ENCODE measurements around the gene WDFY4.

Gene WDFY4

GRCh38 chr10:48944171-48944570 is 259.5 kb downstream of the WDFY4 start:
- H3K79me1 ChIP-seq (ENCODE audit: low read length): no peaks in the 10 kb centered on the region
- H3K4me3 ChIP-seq (ENCODE audit: low read depth, low read length): no peak overlapping the region
- no peak overlapping the region for H3K4me2 ChIP-seq (ENCODE audit: low read length)
- no peak overlapping the region for H3K27ac ChIP-seq (ENCODE audit: low read depth, low read length)
- WGBS (ENCODE audit: extremely low coverage, insufficient coverage, insufficient read length): no CpG with 5 or more reads among the region's 3 CpGs
- H2BK12ac ChIP-seq (ENCODE audit: low read length): no peak overlapping the region
- DNase-seq: no peak
- no peak overlapping the region for H3K4ac ChIP-seq (ENCODE audit: low read depth, low read length)
- no peak overlapping the region for H2AK5ac ChIP-seq (ENCODE audit: low read length)
- H3K9ac ChIP-seq (ENCODE audit: low read length): no peak overlapping the region
- no peaks in the 10 kb centered on the region for H3K79me2 ChIP-seq (ENCODE audit: control insufficient read depth, insufficient read depth, low read length, poor library complexity)
- no peak overlapping the region for H4K8ac ChIP-seq (ENCODE audit: low read depth, low read length)
- H3K36me3 ChIP-seq (ENCODE audit: control insufficient read depth in 1 of 2, insufficient read depth in 2 of 2, low read length in 2 of 2): no peaks in the 10 kb centered on the region
- no peak overlapping the region for H2BK120ac ChIP-seq (ENCODE audit: insufficient read depth, low read length, poor library complexity)
- no peaks in the 10 kb centered on the region for H3K9me3 ChIP-seq (ENCODE audit: insufficient read depth, low read depth, low read length)
- H3K23ac ChIP-seq (ENCODE audit: low read length): no peak overlapping the region
- no peaks in the 10 kb centered on the region for H3K27me3 ChIP-seq (ENCODE audit: insufficient read depth, low read length)
- no peaks in the 10 kb centered on the region for H3K4me1 ChIP-seq (ENCODE audit: control insufficient read depth in 1 of 2, insufficient read depth in 2 of 2, low read length in 2 of 2)
- H3K14ac ChIP-seq (ENCODE audit: low read length): no peak overlapping the region
- no peak overlapping the region for H4K12ac ChIP-seq (ENCODE audit: low read depth, low read length)
- no peak overlapping the region for H3K18ac ChIP-seq (ENCODE audit: low read length)
- no peak overlapping the region for H2AFZ ChIP-seq (ENCODE audit: insufficient read depth, low read length, poor library complexity)
- no peak overlapping the region for H4K91ac ChIP-seq (ENCODE audit: low read depth, low read length)
- no peak overlapping the region for H2BK5ac ChIP-seq (ENCODE audit: low read depth, low read length, poor library complexity)

DNA sequence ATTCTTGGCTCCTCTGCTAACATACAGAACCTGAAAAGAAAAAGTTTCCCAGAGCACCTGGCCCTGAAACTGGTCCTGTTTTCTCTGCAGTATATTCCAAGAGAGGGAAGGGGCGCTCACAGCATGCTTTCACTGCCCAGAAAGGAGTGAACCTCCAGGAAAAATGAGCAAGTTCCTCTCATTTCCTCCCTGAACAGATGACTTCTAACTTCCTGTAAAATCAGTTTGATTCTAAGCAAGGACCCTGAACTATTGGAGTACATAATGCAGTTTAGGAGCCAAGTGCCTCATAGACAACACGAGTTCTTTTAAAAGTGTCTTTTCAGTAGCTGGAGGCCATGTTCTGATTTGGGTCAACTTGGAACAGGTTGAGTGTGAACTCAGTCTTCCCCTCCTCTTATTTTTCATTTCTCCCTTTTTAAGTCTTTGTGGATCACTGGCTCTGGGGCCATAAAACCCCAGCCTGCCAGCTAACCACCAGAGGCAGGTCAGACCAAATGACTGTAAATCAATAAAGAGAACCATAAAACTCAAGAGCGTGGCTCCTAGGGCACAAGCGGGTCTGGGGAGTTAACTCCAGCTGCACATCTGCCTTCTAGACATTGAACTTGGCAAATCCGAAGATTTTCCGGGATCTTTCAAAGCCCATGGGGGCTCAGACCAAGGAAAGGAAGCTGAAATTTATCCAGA is 260.9 kb downstream of the WDFY4 start:
- H3K79me2 ChIP-seq (ENCODE audit: control insufficient read depth, insufficient read depth, low read length, poor library complexity): no peaks in the 10 kb centered on the region
- no peak overlapping the region for H4K12ac ChIP-seq (ENCODE audit: low read depth, low read length)
- no peak overlapping the region for H2BK5ac ChIP-seq (ENCODE audit: low read depth, low read length, poor library complexity)
- H2BK120ac ChIP-seq (ENCODE audit: insufficient read depth, low read length, poor library complexity): no peak overlapping the region
- H3K14ac ChIP-seq (ENCODE audit: low read length): no peak overlapping the region
- no peak overlapping the region for H3K18ac ChIP-seq (ENCODE audit: low read length)
- H2AK5ac ChIP-seq (ENCODE audit: low read length): no peak overlapping the region
- H3K79me1 ChIP-seq (ENCODE audit: low read length): no peaks in the 10 kb centered on the region
- no peaks in the 10 kb centered on the region for H3K27me3 ChIP-seq (ENCODE audit: insufficient read depth, low read length)
- DNase-seq: no peak
- no peak overlapping the region for H4K8ac ChIP-seq (ENCODE audit: low read depth, low read length)
- no peak overlapping the region for H2AFZ ChIP-seq (ENCODE audit: insufficient read depth, low read length, poor library complexity)
- no peaks in the 10 kb centered on the region for H3K9me3 ChIP-seq (ENCODE audit: insufficient read depth, low read depth, low read length)
- H3K9ac ChIP-seq (ENCODE audit: low read length): no peak overlapping the region
- no peak overlapping the region for H4K91ac ChIP-seq (ENCODE audit: low read depth, low read length)
- no peak overlapping the region for H3K23ac ChIP-seq (ENCODE audit: low read length)
- H3K4me3 ChIP-seq (ENCODE audit: low read depth, low read length): no peak overlapping the region
- H3K4me2 ChIP-seq (ENCODE audit: low read length): no peak overlapping the region
- H2BK12ac ChIP-seq (ENCODE audit: low read length): no peak overlapping the region
- no peak overlapping the region for H3K4ac ChIP-seq (ENCODE audit: low read depth, low read length)
- H3K36me3 ChIP-seq (ENCODE audit: control insufficient read depth in 1 of 2, insufficient read depth in 2 of 2, low read length in 2 of 2): no peaks in the 10 kb centered on the region
- no peaks in the 10 kb centered on the region for H3K4me1 ChIP-seq (ENCODE audit: control insufficient read depth in 1 of 2, insufficient read depth in 2 of 2, low read length in 2 of 2)
- H3K27ac ChIP-seq (ENCODE audit: low read depth, low read length): no peak overlapping the region
- WGBS (ENCODE audit: extremely low coverage, insufficient coverage, insufficient read length): no CpG with 5 or more reads among the region's 6 CpGs

GRCh38 chr10:48946332-48946731 is 261.7 kb downstream of the WDFY4 start:
- Histone ChIP-seq H2AFZ (ENCODE audit: insufficient read depth, low read length, poor library complexity) (no peak overlapping the region), H2BK5ac (ENCODE audit: low read depth, low read length, poor library complexity) (no peak overlapping the region), H3K79me2 (ENCODE audit: control insufficient read depth, insufficient read depth, low read length, poor library complexity) (no peaks in the 10 kb centered on the region), H2BK12ac (ENCODE audit: low read length) (no peak overlapping the region), H3K79me1 (ENCODE audit: low read length) (no peaks in the 10 kb centered on the region), H3K36me3 (ENCODE audit: control insufficient read depth in 1 of 2, insufficient read depth in 2 of 2, low read length in 2 of 2) (no peaks in the 10 kb centered on the region), H3K14ac (ENCODE audit: low read length) (no peak overlapping the region), H3K9me3 (ENCODE audit: insufficient read depth, low read depth, low read length) (no peaks in the 10 kb centered on the region), H2BK120ac (ENCODE audit: insufficient read depth, low read length, poor library complexity) (no peak overlapping the region), H4K91ac (ENCODE audit: low read depth, low read length) (no peak overlapping the region), H3K23ac (ENCODE audit: low read length) (no peak overlapping the region), H4K12ac (ENCODE audit: low read depth, low read length) (no peak overlapping the region), H3K4me1 (ENCODE audit: control insufficient read depth in 1 of 2, insufficient read depth in 2 of 2, low read length in 2 of 2) (no peaks in the 10 kb centered on the region), H3K27ac (ENCODE audit: low read depth, low read length) (no peak overlapping the region), H3K18ac (ENCODE audit: low read length) (no peak overlapping the region), H3K4me3 (ENCODE audit: low read depth, low read length) (no peak overlapping the region), H3K9ac (ENCODE audit: low read length) (no peak overlapping the region), H3K27me3 (ENCODE audit: insufficient read depth, low read length) (no peaks in the 10 kb centered on the region), H4K8ac (ENCODE audit: low read depth, low read length) (no peak overlapping the region), H3K4ac (ENCODE audit: low read depth, low read length) (no peak overlapping the region), H3K4me2 (ENCODE audit: low read length) (no peak overlapping the region), H2AK5ac (ENCODE audit: low read length) (no peak overlapping the region)
- no peak for DNase-seq
- WGBS (ENCODE audit: extremely low coverage, insufficient coverage, insufficient read length): no CpG with 5 or more reads among the region's 5 CpGs

GRCh38 chr10:48946891-48947500 is 262.3 kb downstream of the WDFY4 start:
- H3K4me3 ChIP-seq (ENCODE audit: low read depth, low read length): no peak overlapping the region
- H3K4me2 ChIP-seq (ENCODE audit: low read length): no peak overlapping the region
- no peak overlapping the region for H2BK12ac ChIP-seq (ENCODE audit: low read length)
- no peak overlapping the region for H2AK5ac ChIP-seq (ENCODE audit: low read length)
- H3K14ac ChIP-seq (ENCODE audit: low read length): no peak overlapping the region
- no peaks in the 10 kb centered on the region for H3K9me3 ChIP-seq (ENCODE audit: insufficient read depth, low read depth, low read length)
- no peak overlapping the region for H4K8ac ChIP-seq (ENCODE audit: low read depth, low read length)
- H4K91ac ChIP-seq (ENCODE audit: low read depth, low read length): no peak overlapping the region
- H3K27me3 ChIP-seq (ENCODE audit: insufficient read depth, low read length): no peaks in the 10 kb centered on the region
- no peak overlapping the region for H4K12ac ChIP-seq (ENCODE audit: low read depth, low read length)
- H3K36me3 ChIP-seq (ENCODE audit: control insufficient read depth in 1 of 2, insufficient read depth in 2 of 2, low read length in 2 of 2): no peaks in the 10 kb centered on the region
- no peak overlapping the region for H3K18ac ChIP-seq (ENCODE audit: low read length)
- H2BK120ac ChIP-seq (ENCODE audit: insufficient read depth, low read length, poor library complexity): no peak overlapping the region
- H3K9ac ChIP-seq (ENCODE audit: low read length): no peak overlapping the region
- no CpG with 5 or more reads among the region's 12 CpGs for WGBS (ENCODE audit: extremely low coverage, insufficient coverage, insufficient read length)
- no peak for DNase-seq
- no peak overlapping the region for H3K4ac ChIP-seq (ENCODE audit: low read depth, low read length)
- H3K79me2 ChIP-seq (ENCODE audit: control insufficient read depth, insufficient read depth, low read length, poor library complexity): no peaks in the 10 kb centered on the region
- H3K4me1 ChIP-seq (ENCODE audit: control insufficient read depth in 1 of 2, insufficient read depth in 2 of 2, low read length in 2 of 2): no peaks in the 10 kb centered on the region
- no peak overlapping the region for H2AFZ ChIP-seq (ENCODE audit: insufficient read depth, low read length, poor library complexity)
- no peak overlapping the region for H3K23ac ChIP-seq (ENCODE audit: low read length)
- H2BK5ac ChIP-seq (ENCODE audit: low read depth, low read length, poor library complexity): no peak overlapping the region
- no peak overlapping the region for H3K27ac ChIP-seq (ENCODE audit: low read depth, low read length)
- no peaks in the 10 kb centered on the region for H3K79me1 ChIP-seq (ENCODE audit: low read length)
